HG03045 (cell line): ENCODE results near the gene ZNF500.
"Not testable (repeated sequence)": the region's sequence is repeated elsewhere in the genome, so short reads cannot be mapped to it uniquely, and the experiment has no call there.

Experiments used
- ATAC-seq: cut with Tn5 transposase; IDR thresholded peaks from one replicate; pipeline ENCODE4 v1.9.1; 2021; ENCODE audit warnings: mild to moderate bottlenecking, moderate library complexity; ENCODE audit not compliant: unreplicated experiment

The ZNF500 gene

DNA sequence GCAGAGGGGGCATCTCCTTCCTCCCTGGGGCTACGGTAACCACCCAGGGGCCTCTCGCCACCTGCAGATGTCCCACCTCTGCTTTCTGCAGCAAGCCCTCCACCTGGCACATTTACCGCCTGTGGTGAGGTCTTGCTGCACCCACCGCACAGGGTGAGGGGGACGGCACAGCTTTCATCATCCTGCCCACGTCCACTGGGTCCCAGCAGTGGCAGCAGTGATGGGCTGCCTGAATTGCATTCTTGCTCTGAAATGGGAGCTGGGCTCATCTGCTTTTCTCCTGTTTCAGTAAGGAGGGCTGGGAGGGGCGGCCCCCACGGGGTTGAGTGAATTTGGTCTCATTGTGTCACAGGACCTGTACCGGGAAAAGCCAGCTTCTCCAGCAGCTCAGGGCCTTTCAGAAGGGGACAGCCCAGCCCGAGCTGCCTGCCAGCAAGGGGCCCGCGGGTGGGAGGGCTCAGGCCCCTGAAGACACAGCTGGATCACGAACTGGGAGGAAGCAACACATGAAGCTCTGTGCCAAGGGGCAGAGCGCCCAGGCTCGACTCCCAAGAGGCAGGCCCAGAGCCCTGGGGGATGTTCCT is 19.9 kb downstream of the ZNF500 start:
- ATAC-seq, result no peak

- no peak for ATAC-seq
Measured at GRCh38 chr16:4746215-4746614, 20.7 kb downstream of the ZNF500 start.

DNA sequence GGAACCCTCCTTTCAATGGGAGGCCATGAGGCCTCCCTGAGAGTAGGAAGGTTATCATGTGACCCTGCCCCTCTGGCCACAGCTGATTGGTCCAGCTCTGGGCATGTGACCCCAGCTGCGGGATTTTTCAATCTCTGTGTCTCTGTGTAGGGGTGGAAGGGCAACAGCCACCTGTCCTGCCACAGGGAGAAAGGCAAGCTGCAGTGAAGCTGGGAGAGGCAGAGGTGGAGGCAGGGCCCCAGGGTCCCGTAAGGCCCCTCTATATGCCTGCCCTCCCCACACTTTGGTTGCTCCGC is 21.7 kb downstream of the ZNF500 start:
- ATAC-seq, result no peak

- no peak for ATAC-seq
Measured at GRCh38 chr16:4744555-4745273, 22.2 kb downstream of the ZNF500 start.

DNA sequence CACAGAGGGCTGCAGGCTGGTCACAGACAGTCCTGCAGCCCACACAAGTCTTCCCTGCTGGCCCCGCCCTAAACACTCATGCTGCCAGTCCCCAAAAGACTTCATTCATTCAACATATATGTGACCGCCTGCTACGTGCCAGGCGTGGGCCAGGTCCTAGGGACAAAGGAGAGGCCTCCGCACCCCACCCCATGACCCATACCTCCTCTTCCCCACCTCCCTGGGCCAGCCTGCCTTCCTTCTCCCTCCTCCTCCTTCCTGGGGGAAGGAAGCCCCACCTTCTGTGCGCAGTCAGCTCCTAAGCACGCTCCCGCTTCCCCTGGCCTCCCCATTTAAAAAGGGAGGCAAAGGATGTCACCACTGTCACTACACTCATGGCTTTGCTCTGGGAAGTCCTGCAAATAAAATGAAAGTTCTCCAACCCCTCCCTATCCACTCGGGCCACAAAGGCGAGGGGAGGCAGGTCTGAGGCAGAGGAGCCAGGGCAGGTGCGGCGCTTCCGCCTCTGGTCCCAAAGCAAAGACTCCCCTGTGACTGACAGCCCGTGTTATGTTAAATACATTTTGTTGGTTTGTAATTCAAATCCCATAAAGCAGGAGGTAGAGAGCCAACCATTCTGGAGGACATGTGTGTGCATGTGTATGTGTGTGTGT is 23.6 kb downstream of the ZNF500 start:
- no peak for ATAC-seq

DNA sequence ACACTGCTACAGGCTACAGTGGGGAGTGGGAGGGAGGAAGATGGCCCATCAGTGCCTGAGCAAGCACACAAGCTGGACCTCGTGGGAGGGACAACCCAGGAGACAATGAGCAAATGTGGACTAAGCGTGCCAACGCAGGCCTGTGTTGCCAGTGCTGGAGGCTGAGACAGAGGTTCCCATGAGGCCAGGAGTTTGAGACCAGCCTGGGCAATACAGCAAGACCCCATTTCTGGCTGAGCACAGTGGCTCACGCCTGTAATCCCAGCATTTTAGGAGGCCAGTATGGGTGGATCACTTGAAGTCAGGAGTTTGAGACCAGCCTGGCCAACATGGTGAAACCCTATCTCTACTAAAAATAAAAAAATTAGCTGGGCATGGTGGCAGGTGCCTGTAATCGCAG is 28.6 kb downstream of the ZNF500 start:
- not testable (repeated sequence) for ATAC-seq

- ATAC-seq, result no peak
Measured at GRCh38 chr16:4737545-4737944, 29.4 kb downstream of the ZNF500 start.

DNA sequence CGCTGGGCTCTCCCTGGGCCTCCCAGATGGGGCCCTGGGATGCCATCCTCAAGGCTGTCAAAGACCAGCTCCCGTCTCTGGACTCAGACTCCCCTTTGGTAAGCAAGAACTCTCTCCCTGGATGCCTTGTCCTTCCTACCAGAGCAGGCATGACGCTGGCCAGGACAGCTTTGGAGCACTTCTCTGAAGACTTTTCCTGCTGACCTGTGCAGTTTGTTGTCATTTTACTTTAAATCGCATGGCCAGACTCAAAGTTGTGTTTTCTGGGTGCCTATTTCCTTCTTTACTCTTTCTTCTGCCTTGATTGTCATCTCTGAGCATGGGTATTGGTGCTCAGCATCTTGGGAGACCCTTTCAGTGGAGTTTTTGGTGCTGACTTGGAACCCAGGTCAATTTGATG is 30.4 kb downstream of the ZNF500 start:
- ATAC-seq, result no peak

- ATAC-seq, result peak; percentile 61
Measured at GRCh38 chr16:4734730-4735535, 32.0 kb downstream of the ZNF500 start.

DNA sequence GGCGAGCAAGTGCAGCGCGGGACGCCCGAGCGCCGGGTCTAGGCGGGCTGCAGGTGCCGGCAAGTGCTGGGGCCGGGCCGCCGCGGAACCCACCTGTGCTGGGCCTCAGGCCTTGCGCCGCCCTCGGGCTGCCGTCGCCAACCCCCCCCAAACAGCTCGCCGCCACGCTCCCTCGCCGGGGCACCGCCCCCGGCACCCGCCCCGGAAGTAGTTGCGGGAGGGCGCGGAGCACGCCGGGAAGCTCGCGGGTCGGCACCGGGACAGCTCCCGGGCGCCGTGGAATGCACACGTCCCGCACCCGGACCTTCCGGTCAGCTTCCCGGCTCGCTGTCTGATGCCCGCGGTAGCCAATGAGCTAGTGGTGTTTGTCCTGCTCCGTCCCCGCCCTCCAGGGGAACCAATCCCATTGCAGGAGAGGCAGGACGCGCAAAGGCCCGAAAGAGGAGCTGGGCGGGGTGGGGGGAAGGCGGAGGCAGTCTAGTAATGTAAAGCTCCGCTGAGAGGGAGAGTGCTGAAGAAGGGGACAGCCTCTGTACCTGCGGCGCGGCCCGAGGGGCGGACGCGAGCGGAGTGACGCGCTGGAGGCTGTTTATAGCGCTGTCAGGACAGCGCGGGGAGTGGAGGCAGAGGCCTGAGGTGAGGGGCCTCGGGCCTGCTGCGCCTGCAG is 32.8 kb downstream of the ZNF500 start, which contains the start of the genes ANKS3 and DNAAF8:
Gene ANKS3, minus strand, starts transcription at position 209 of the 667 bp plus-strand sequence. CDS start 4,122 bp downstream, outside the sequence.
Gene DNAAF8, plus strand, starts transcription at position 475 of the 667 bp plus-strand sequence. CDS start 1,978 bp downstream, outside the sequence.
- ATAC-seq, result peak; percentile 78

DNA sequence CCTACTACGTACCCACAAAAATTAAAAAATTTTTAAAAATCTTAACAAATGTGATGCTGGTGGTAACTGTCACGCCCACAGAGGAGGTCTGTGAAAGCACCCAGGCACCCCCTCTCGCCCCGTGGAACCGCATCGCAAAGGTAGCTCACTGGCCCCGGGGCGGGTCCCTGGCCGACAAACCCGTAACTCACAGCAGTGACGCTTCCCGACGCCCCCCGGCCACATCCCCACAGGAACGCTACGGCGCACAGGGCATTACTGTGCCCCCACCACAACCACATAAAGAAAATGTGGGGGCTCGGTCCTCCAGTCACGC is 33.3 kb downstream of the ZNF500 start:
- no peak for ATAC-seq

GRCh38 chr16:4733211-4733742 is 33.7 kb downstream of the ZNF500 start:
- no peak for ATAC-seq

DNA sequence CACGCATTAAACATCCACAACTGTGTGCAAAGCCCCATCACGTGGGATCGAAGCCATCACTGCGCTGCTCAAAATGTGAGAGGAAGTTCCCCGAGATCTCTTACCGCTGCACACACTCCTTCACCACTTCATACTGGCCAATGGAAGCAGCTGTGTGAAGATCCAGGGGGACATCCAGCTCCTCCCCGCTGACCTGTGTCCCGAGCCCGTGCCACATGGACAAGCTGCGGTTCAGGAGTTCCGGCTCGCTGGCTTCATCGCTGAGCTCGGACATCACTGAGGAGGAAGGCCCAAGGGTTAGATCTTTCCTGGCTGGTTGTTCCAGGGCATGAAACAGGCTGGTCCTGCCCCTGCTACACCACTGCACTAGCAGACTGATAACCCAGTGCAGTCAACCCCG is 37.1 kb downstream of the ZNF500 start:
- no peak for ATAC-seq

DNA sequence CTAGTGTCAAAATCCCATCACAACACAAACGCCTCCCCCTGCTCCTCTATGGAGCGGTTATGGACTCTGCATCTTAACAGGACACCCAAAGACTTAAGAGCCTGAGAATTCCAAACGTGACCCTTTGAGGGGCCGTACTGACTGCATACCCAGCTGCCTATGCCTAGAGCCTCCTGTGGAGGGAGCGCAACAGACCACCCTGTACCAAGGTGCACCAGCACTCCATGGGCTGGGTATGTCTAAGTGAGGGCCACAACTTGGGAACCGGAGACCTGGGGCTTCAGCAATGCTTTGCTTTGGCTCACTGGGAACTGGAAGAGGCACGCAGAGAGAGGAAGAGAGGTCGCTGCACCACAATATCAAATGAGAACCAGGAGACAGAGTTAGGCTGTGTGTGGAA is 38.3 kb downstream of the ZNF500 start:
- ATAC-seq, result no peak

DNA sequence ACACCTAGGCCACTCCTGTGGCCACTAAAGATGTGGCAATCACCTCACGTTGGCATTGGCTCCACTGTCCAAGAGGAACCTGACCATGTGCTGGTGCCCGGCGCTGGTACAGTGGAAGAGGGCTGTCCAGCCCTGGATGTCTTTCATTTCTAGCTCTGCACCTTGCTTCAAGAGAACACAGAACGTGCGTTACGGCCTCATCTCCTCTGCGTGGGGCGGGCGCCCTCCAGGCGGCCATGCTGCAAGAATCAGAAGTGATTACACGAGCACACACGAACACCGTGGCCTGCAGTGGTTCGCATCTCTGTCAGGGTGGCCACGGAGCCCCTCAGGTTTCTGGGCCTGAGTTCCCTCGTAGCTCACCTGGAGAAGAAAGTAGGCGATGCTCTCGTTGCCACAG is 40.3 kb downstream of the ZNF500 start:
- no peak for ATAC-seq

- no peak for ATAC-seq
Measured at GRCh38 chr16:4724661-4725270, 42.2 kb downstream of the ZNF500 start.

DNA sequence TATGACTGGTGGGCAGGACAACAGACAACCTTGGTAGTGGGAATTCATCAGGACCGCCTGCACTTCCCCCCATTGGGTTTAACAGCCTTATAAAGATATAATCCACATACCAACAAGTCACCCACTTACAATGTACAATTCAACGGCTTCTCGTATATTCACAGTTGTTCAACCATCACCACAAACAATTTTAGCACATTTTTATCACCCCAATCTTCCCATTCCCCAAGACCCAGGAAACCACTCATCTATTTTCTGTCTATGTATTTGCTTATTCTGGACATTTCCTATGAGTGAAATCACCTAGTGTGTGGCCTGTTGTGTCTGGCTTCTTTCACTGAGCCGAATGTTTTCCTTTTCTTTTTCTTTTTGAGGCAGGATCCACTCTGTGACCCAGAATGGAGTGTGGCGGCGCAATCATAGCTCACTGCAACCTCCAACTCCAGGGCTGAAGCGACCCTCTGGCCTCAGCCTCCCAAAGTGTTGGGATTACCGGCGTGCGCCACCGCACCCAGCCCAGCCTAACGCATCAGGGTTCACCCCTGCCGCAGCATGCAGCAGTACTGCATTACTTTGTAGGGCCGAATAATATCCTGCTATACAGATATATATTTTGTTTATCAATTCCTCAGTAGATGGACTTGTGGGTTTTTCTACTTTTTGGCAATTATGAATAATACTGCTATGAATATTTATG is 43.7 kb downstream of the ZNF500 start:
- ATAC-seq, result no peak

DNA sequence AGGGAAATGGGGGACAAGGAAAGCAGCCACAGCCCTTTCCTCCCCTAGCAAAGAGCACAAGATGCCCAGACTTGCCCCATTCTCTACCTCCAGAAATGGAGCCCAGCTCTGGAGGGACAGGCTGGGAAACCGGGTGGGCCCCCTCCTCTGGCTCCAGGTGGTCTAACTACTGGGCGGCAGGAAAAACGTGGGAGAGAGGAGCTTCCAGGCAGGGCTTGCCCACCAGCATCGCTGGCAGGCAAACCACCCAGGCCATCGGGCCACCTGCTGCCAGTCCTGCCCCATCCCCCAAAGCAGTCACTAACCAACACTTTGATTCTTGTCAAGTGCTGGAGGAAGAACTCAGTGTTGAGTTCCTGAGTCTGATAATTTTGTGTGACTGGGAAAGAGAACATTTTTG is 48.5 kb downstream of the ZNF500 start:
- no peak for ATAC-seq

DNA sequence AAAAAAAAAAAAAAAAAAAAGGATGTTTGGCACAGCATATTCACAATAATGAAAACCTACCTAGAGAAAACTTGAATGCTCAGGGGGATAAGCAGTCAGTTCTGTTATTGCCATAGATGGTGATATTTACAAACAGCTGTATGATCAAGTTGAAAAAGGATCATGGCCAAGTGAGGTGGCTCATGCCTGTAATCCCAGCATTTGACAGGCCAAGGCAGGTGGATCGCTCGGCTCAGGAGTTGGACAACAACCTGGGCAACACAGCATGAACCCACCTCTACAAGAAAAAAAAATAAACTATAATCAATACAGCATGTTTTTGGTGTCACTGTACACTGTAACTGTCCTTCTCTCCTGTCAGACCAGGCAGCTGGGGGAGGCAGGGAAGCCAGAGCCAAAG is 52.0 kb downstream of the ZNF500 start:
- ATAC-seq, result no peak
